Spleen (tissue), 11 donors: ENCODE results near the gene ZNRF3. TPM values are rescaled to one million over a fixed set of nuclear protein-coding genes. Genes with fewer than 3 reads are reported as not detected.

ENCODE experiments used
- DNase-seq: peaks from one replicate; pipeline ENCODE4 v3.0.0-alpha.2; 2020
- H3K27ac ChIP-seq, 8 donors: fragments of 200-600 bp; sonication (generic) in 7 of 8; 1 replicate in 4 of 8; 2 replicates in 4 of 8; pipeline versions ENCODE4 v1.5.0 to v1.8.0; 2016 to 2021; ENCODE audit warnings: inconsistent platforms in 4 of 8, mild to moderate bottlenecking in 4 of 8, moderate library complexity in 1 of 8
- H3K27me3 ChIP-seq, 7 donors: fragments of 200-600 bp; sonication (generic) in 6 of 7; replicated peaks in 1 of 7; 1 replicate in 4 of 7; 2 replicates in 3 of 7; pipeline versions ENCODE4 v1.5.0 to v1.8.0; 2016 to 2021; ENCODE audit warnings: inconsistent platforms in 3 of 7, mild to moderate bottlenecking in 1 of 7
- H3K36me3 ChIP-seq, 6 donors: fragments of 200-600 bp; sonication (generic) in 5 of 6; 1 replicate in 4 of 6; 2 replicates in 2 of 6; pipeline versions ENCODE4 v1.5.0 to v1.8.0; 2016 to 2021; ENCODE audit warnings: inconsistent platforms in 2 of 6
- H3K4me1 ChIP-seq, 6 donors: fragments of 200-600 bp; sonication (generic) in 5 of 6; 1 replicate in 3 of 6; 2 replicates in 3 of 6; pipeline versions ENCODE4 v1.5.0 to v1.8.0; 2016 to 2021; ENCODE audit warnings: inconsistent platforms in 3 of 6
- H3K4me3 ChIP-seq, 8 donors: fragments of 200-600 bp; sonication (generic) in 7 of 8; 1 replicate in 4 of 8; 2 replicates in 4 of 8; pipeline versions ENCODE4 v1.5.0 to v1.8.0; 2016 to 2021; ENCODE audit warnings: inconsistent platforms in 4 of 8, mild to moderate bottlenecking in 4 of 8, moderate library complexity in 2 of 8
- H3K9me3 ChIP-seq, 8 donors: fragments of 200-600 bp; sonication (generic) in 7 of 8; 1 replicate in 4 of 8; 2 replicates in 4 of 8; pipeline versions ENCODE4 v1.5.0 to v1.8.0; 2016 to 2021; ENCODE audit warnings: inconsistent platforms in 4 of 8
- POLR2A ChIP-seq, 3 donors: fragments of 450-650 bp; IDR thresholded peaks; one replicate each; pipeline ENCODE4 v1.5.1; 2017; ENCODE audit warnings: antibody characterized with exemption in 3 of 3, mild to moderate bottlenecking in 1 of 3
- POLR2AphosphoS5 ChIP-seq, 3 donors: sonication (generic); formaldehyde crosslinking; IDR thresholded peaks; one replicate each; pipeline ENCODE4 v1.5.1; 2017; ENCODE audit warnings: antibody characterized with exemption in 3 of 3
- WGBS, 5 donors: extraction: QIAGEN DNeasy Blood & Tissue Kit in 3 of 5; methylation state at CpG; one replicate each; pipeline versions ENCODE4 v1.1.5 to v1.1.7; 2013 to 2018; 5-methylcytosine and 5-hydroxymethylcytosine counted together
- intact Hi-C: fragments of 100-400 bp; cut with DNase I; formaldehyde crosslinking; loops from one replicate; pipeline ENCODE4 v1.15.0; 2023; ENCODE audit warnings: low total_unique reads
- polyA plus RNA-seq, 3 donors: library from polyadenylated mRNA; stranded (reverse); fragments of 200-250 nt; gene quantifications; one replicate each; pipeline ENCODE4 v1.2.1, GENCODE V29; 2013
- total RNA-seq, 7 donors: library from RNA; depleted of rRNA in 3 of 7; stranded (reverse); fragments of >200 nt in 3 of 7; fragmentation: NEBNext Ultra II Directional in 4 of 7; extraction: Animal tissue kit (Norgen Biotek cat#: 25700) in 4 of 7; gene quantifications; one replicate each; pipeline versions ENCODE4 v1.1.0 to v1.2.1, GENCODE V29; 2016 to 2021
- TF ChIP-seq, protein P1 (sequence below), 11 experiments: fragments of 200-600 bp in 7 of 11; fragments of 450-650 bp in 4 of 11; sonication (generic) in 4 of 11; IDR thresholded peaks in 8 of 11; conservative IDR thresholded peaks in 3 of 11; 1 replicate in 7 of 11; 2 replicates in 4 of 11; pipeline versions ENCODE4 v1.4.0 to v1.8.0; 2016 to 2021; ENCODE audit warnings: antibody characterized with exemption in 11 of 11, inconsistent platforms in 4 of 11, mild to moderate bottlenecking in 1 of 11
- donor health status: healthy with polysubstance abuse.
- donor health status: DM: no; HTN: no; CAD: no; lungs with moderate emphysema.
- donor health status: DM: no; HTN: no; CAD: no.
- donor health status: Bipolar disorder and iron deficiency.
- donor health status: healthy.
- donor health status: DM: no; HTN: no; CAD: no.
- donor health status: DM: yes; HTN: yes; CAD: no.

Gene ZNRF3
- total and polyA plus RNA-seq, 10 donors, result 0.15 to 4.5 (median 2.6) TPM

DNA sequence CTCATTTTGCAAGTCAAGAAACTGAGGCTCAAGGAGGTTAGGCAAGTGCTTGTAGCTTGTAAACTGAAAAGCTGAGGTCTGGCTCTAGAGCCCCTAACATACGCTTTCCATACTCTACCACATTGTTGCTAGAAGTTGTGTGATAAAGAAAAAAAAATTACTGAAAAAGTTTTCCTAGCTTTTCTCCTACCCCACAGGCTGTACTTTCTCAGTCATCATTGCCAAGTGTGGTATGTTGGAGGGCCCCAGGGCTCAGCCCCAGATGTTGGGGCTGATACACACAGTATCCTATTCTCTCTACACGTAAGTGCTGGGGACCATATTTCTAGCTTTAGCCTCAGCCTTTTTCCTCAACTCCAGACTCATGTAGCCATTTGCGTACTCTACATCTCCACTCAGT, 205.4 kb downstream of the ZNRF3 start:
- intact Hi-C loops, result no loop called here
- no peak overlapping the region for H3K4me3 ChIP-seq
- DNase-seq, result no peak
- H3K27ac ChIP-seq, result no peak overlapping the region
- WGBS, 5 donors, result 91 to 99% (median 93%) methylated on average over 3 of the region's 3 CpGs
- no peaks in the 10 kb centered on the region for H3K9me3 ChIP-seq
- peaks cover 0 to 9% (median 2%) of the 10 kb centered on the region in 6 donors for H3K4me1 ChIP-seq
- TF ChIP-seq POLR2A (IDR thresholded peaks at IDR 0.05), result no peak
- TF ChIP-seq, protein P1, sequence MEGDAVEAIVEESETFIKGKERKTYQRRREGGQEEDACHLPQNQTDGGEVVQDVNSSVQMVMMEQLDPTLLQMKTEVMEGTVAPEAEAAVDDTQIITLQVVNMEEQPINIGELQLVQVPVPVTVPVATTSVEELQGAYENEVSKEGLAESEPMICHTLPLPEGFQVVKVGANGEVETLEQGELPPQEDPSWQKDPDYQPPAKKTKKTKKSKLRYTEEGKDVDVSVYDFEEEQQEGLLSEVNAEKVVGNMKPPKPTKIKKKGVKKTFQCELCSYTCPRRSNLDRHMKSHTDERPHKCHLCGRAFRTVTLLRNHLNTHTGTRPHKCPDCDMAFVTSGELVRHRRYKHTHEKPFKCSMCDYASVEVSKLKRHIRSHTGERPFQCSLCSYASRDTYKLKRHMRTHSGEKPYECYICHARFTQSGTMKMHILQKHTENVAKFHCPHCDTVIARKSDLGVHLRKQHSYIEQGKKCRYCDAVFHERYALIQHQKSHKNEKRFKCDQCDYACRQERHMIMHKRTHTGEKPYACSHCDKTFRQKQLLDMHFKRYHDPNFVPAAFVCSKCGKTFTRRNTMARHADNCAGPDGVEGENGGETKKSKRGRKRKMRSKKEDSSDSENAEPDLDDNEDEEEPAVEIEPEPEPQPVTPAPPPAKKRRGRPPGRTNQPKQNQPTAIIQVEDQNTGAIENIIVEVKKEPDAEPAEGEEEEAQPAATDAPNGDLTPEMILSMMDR (IDR thresholded peaks at IDR 0.05 in 8 of 11, conservative IDR thresholded peaks at IDR 0.05 in 3 of 11), result no peak
- no peak for TF ChIP-seq POLR2AphosphoS5 (IDR thresholded peaks at IDR 0.05)
- H3K27me3 ChIP-seq, result peaks cover 0 to 4% (median 0%) of the 10 kb centered on the region in 7 donors
- H3K36me3 ChIP-seq, result no peaks in the 10 kb centered on the region

DNA sequence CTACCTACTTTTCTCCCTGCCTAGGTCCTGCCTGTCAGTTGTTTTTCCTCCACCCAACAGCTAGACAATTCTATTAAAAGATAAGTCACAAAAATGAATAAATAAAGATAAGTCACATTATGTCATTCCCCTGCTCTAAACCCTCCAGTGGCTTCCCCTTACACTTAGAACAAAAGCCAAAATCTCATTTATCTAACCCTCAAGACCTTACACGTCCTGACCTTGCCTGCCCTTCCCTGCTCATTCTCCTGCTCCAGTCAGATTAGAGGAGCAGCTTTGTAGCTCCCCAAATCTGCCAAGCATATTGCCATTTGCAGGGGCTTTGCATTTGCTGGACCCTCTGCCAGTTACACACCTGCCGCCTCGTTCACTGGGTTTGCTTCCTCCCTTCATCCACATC, 206.1 kb downstream of the ZNRF3 start:
- intact Hi-C loops, result no loop called here
- H3K4me1 ChIP-seq, result peaks cover 0 to 2% (median 0%) of the 10 kb centered on the region in 6 donors
- no peaks in the 10 kb centered on the region for H3K36me3 ChIP-seq
- no peaks in the 10 kb centered on the region for H3K9me3 ChIP-seq
- TF ChIP-seq, protein P1 (IDR thresholded peaks at IDR 0.05 in 8 of 11, conservative IDR thresholded peaks at IDR 0.05 in 3 of 11), result no peak
- TF ChIP-seq POLR2AphosphoS5 (IDR thresholded peaks at IDR 0.05) (no peak), POLR2A (IDR thresholded peaks at IDR 0.05) (no peak)
- H3K27ac ChIP-seq, result no peak overlapping the region
- no peak for DNase-seq
- 61 to 73% (median 71%) methylated on average over 3 of the region's 3 CpGs for WGBS, 5 donors
- H3K27me3 ChIP-seq, result peaks cover 0 to 4% (median 0%) of the 10 kb centered on the region in 7 donors
- no peak overlapping the region for H3K4me3 ChIP-seq

DNA sequence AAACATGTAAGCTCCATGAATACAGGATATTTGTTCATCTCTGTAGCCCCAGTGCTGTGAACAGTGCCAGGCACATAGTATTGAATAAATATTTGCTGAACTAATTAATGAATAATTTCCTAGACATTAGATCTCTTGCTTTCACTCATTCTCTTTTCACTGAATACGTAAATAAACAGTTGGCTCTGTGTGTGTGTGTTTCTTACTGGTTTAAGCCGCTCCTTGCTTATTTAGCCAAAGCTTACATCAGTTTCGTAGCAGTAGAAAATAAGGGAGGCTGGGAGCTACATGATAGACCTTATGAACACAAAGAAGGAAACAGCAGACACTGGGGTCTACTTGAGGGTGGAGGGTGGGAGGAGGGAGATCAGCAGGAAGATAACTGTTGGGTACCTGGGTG, 206.7 kb downstream of the ZNRF3 start:
- Histone ChIP-seq H3K27ac (no peak overlapping the region), H3K4me1 (peaks cover 0 to 3% (median 0%) of the 10 kb centered on the region in 6 donors), H3K27me3 (peaks cover 0 to 4% (median 0%) of the 10 kb centered on the region in 7 donors), H3K36me3 (peaks cover 0 to 5% (median 0%) of the 10 kb centered on the region in 6 donors), H3K4me3 (no peak overlapping the region), H3K9me3 (no peaks in the 10 kb centered on the region)
- 89 to 98% (median 95%) methylated on average over 3 of the region's 3 CpGs for WGBS, 5 donors
- intact Hi-C loops, result no loop called here
- no peak for DNase-seq
- TF ChIP-seq, protein P1 (IDR thresholded peaks at IDR 0.05 in 8 of 11, conservative IDR thresholded peaks at IDR 0.05 in 3 of 11), result no peak
- TF ChIP-seq POLR2A (IDR thresholded peaks at IDR 0.05), result no peak
- no peak for TF ChIP-seq POLR2AphosphoS5 (IDR thresholded peaks at IDR 0.05)

DNA sequence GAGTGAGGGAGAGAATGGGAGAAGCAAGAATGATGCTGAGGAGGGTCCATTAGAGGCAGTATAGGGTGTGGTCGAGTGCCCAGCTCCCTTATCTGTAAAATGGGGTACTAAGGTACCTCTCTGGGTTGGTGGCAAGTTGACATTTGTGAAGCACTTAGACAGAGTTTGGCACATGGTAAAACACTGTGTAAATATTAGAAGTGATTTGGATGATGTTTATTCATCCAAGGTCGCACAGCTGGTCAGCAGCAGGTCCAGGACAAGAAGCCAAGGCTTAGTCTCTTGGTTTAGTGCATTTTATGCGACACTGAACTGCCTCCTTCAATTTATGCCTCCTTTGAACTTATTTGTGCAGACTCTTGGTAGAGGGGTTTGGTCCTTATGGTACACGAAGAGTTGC, 208.9 kb downstream of the ZNRF3 start:
- peaks cover 0 to 4% (median 0%) of the 10 kb centered on the region in 7 donors for H3K27me3 ChIP-seq
- H3K4me1 ChIP-seq, result peaks cover 0 to 3% (median 0%) of the 10 kb centered on the region in 6 donors
- intact Hi-C loops, result no loop called here
- WGBS, 5 donors, result 78 to 92% (median 85%) methylated on average over 4 of the region's 4 CpGs
- peak overlapping the region in 2 of 8 donors; percentile 3 to 37 for H3K27ac ChIP-seq
- DNase-seq, result no peak
- TF ChIP-seq, protein P1 (IDR thresholded peaks at IDR 0.05 in 8 of 11, conservative IDR thresholded peaks at IDR 0.05 in 3 of 11), result no peak
- TF ChIP-seq POLR2A (IDR thresholded peaks at IDR 0.05) (no peak), POLR2AphosphoS5 (IDR thresholded peaks at IDR 0.05) (no peak)
- no peaks in the 10 kb centered on the region for H3K9me3 ChIP-seq
- peaks cover 0 to 11% (median 0%) of the 10 kb centered on the region in 6 donors for H3K36me3 ChIP-seq
- no peak overlapping the region for H3K4me3 ChIP-seq
